Stimulated activated CD4-positive, alpha-beta T cell treated with anti-CD3 and anti-CD28 coated beads, TNF-alpha, amount 100 ng/mL, for 48 hours (primary cell): ENCODE measurements around the gene MYO18B.

Experiments used
- DNase-seq, 3 donors: peaks; one replicate each; pipeline ENCODE4 v3.0.0-alpha.2; 2020; ENCODE audit warnings: low read depth in 3 of 3

The MYO18B gene

GRCh38 chr22:25777411-25777810 is 35.4 kb downstream of the MYO18B start:
- no peak for DNase-seq

GRCh38 chr22:25777870-25778269 is 35.9 kb downstream of the MYO18B start:
- DNase-seq = no peak

GRCh38 chr22:25779426-25779825 is 37.4 kb downstream of the MYO18B start:
- no peak for DNase-seq

- no peak for DNase-seq
These were observed 37.9 kb downstream of the MYO18B start for GRCh38 chr22:25779890-25780289.

- DNase-seq = no peak
These were observed 38.7 kb downstream of the MYO18B start for GRCh38 chr22:25780673-25781072.

GRCh38 chr22:25781801-25782200 is 39.8 kb downstream of the MYO18B start:
- no peak for DNase-seq

- no peak for DNase-seq
These were observed 40.8 kb downstream of the MYO18B start for GRCh38 chr22:25782831-25783230.

- DNase-seq = no peak
These were observed 41.9 kb downstream of the MYO18B start for GRCh38 chr22:25783856-25784255.

GRCh38 chr22:25786165-25786564 is 44.2 kb downstream of the MYO18B start:
- no peak for DNase-seq

GRCh38 chr22:25791556-25791955 is 49.6 kb downstream of the MYO18B start:
- no peak for DNase-seq

GRCh38 chr22:25795478-25795877 is 53.5 kb downstream of the MYO18B start:
- DNase-seq = no peak

- DNase-seq = no peak
These were observed 55.7 kb downstream of the MYO18B start for GRCh38 chr22:25797498-25798290.

GRCh38 chr22:25800766-25801165 is 58.8 kb downstream of the MYO18B start:
- no peak for DNase-seq

- no peak for DNase-seq
These were observed 60.0 kb downstream of the MYO18B start for GRCh38 chr22:25802018-25802417.

- no peak for DNase-seq
These were observed 62.7 kb downstream of the MYO18B start for GRCh38 chr22:25804676-25805075.

GRCh38 chr22:25806579-25806978 is 64.6 kb downstream of the MYO18B start:
- no peak for DNase-seq

- no peak for DNase-seq
These were observed 72.7 kb downstream of the MYO18B start for GRCh38 chr22:25814685-25815084.

- DNase-seq = no peak
These were observed 73.6 kb downstream of the MYO18B start for GRCh38 chr22:25815561-25815960.

- DNase-seq = no peak
These were observed 74.6 kb downstream of the MYO18B start for GRCh38 chr22:25816522-25817059.

- no peak for DNase-seq
These were observed 75.3 kb downstream of the MYO18B start for GRCh38 chr22:25817092-25817943.

- no peak for DNase-seq
These were observed 76.6 kb downstream of the MYO18B start for GRCh38 chr22:25818541-25818940.

- no peak for DNase-seq
These were observed 80.4 kb downstream of the MYO18B start for GRCh38 chr22:25822344-25822743.

- no peak for DNase-seq
These were observed 81.3 kb downstream of the MYO18B start for GRCh38 chr22:25823276-25823675.
